A549 (cell line): ENCODE results near the gene EME2.

Experiments used
- BHLHE40 ChIP-seq: IDR thresholded peaks from 2 replicates; pipeline ENCODE4 v1.6.1; 2012; ENCODE audit warnings: low read depth, low read length, inconsistent platforms
- ZFP36 ChIP-seq: fragments of 450-650 bp; IDR thresholded peaks from 2 replicates; pipeline ENCODE4 v1.6.1; 2014; ENCODE audit warnings: borderline replicate concordance; ENCODE audit not compliant: partially characterized antibody

GRCh38 chr16:1744338-1744840, 28.2 kb upstream of the EME2 start:
- no peak for TF ChIP-seq BHLHE40
- no peak for TF ChIP-seq ZFP36
